Measurements from ENCODE around the gene CALHM2. TPM values are rescaled to one million over a fixed set of nuclear protein-coding genes. Genes with fewer than 3 reads are reported as not detected.

CALHM2 gene
- total and polyA plus RNA-seq, 2 donors (not counting 3 experiments of a cell fraction or from before 2014, with no cell fraction given): 32.1 to 38.4 TPM

DNA sequence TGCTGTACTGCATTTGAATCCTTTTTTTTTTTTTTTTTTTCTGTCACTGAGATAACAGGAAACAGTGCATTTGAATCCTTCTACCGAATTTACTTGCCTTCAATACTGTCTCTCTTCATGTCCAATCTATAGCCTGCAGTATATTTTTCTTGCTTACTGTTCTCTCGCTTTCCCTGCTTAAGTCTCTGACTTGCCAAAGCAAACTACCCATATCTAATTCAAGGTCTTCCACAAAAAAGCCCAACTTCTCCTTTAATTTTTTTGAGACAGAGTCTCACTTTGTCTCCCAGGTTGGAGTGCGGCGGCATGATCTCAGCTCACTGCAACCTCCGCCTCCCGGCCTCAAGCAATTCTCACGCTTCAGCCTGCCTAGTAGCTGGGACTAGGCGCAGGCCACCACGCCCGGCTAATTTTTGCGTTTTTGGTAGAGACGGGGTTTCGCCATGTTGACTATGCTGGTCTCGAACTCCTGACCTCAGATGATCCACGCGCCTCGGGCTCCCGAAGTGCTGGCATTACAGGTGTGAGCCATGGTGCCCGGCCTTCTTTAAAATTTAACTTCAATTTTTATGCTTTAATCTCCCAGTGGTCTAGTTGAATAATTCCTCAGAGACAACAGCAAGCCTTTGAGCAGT, 54.9 kb downstream of the CALHM2 start:
- Histone ChIP-seq H3K36me3 (ENCODE audit: control insufficient read depth in 2 of 2, extremely low read depth in 1 of 2, insufficient read depth in 2 of 2, low read length in 2 of 2) (peaks cover 5 to 12% of the 10 kb centered on the region in 2 experiments), H3K9me1 (replicated peaks; ENCODE audit: control insufficient read depth, extremely low read depth, insufficient read depth, low read length) (no peaks in the 10 kb centered on the region), H4K20me1 (replicated peaks; ENCODE audit: control insufficient read depth, extremely low read depth, insufficient read depth, low read length) (no peaks in the 10 kb centered on the region), H3K79me2 (ENCODE audit: control insufficient read depth, insufficient read depth, low read length) (peaks cover 62% of the 10 kb centered on the region), H3K4me1 (ENCODE audit: control insufficient read depth, extremely low read depth, insufficient read depth, low read length) (peaks cover 16% of the 10 kb centered on the region), H3K9me3 (replicated peaks; ENCODE audit: control insufficient read depth, insufficient read depth, low read length) (no peaks in the 10 kb centered on the region), H3K9ac (replicated peaks; ENCODE audit: extremely low read depth, insufficient read depth, low read length) (peak overlapping the region; percentile 80), H3K27me3 (ENCODE audit: control insufficient read depth in 2 of 2, insufficient read depth in 2 of 2, low read length in 2 of 2) (no peaks in the 10 kb centered on the region), H3K4me2 (ENCODE audit: insufficient read depth, low read length) (peak overlapping the region; percentile 72), H2AFZ (ENCODE audit: low read depth, low read length) (peak overlapping the region; percentile 70), H3K4me3 (replicated peaks in 1 of 3; ENCODE audit: insufficient read depth in 1 of 3, low read depth in 1 of 3, low read length in 3 of 3) (peak overlapping the region; percentile 65 to 89 (median 81)), H3K27ac (ENCODE audit: insufficient read depth, low read depth, low read length) (peak overlapping the region; percentile 8)
- FAIRE-seq: no peak
- ChIA-PET CTCF (interaction anchor here (1.0 to 1.9 kb wide), 3 partner anchors 8 to 480 kb away, joined by 3 to 5 read pairs (median 4); partner anchors contain the start of gene CNNM2), POLR2A (no interaction called here)
- BruUV-seq (replicated peaks): no TSS peak
- TF ChIP-seq EZH2 (IDR thresholded peaks at IDR 0.05; ENCODE audit: borderline replicate concordance, low read depth, low read length, severe bottlenecking) (no peak), MYC (IDR thresholded peaks at IDR 0.05; ENCODE audit: low read depth, low read length) (no peak), CTCF (IDR thresholded peaks at IDR 0.05; ENCODE audit: extremely low read depth in 1 of 2, insufficient read depth in 1 of 2, low read depth in 1 of 2, low read length in 2 of 2) (no peak), JUN (IDR thresholded peaks at IDR 0.05; ENCODE audit: borderline replicate concordance, insufficient read depth, insufficient read length, low read depth) (no peak), POLR2AphosphoS5 (IDR thresholded peaks at IDR 0.05; ENCODE audit: insufficient read depth, low read depth, low read length) (no peak), POLR2A (IDR thresholded peaks at IDR 0.05; ENCODE audit: low read depth, low read length) (no peak)
- TF ChIP-seq, protein P1, sequence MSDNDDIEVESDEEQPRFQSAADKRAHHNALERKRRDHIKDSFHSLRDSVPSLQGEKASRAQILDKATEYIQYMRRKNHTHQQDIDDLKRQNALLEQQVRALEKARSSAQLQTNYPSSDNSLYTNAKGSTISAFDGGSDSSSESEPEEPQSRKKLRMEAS (IDR thresholded peaks at IDR 0.05; ENCODE audit: insufficient read depth, insufficient read length): no peak
- dilution Hi-C loops (cut with MboI; ENCODE audit: extremely low pct_ligation_motif_present, low sequenced_read_pairs): no loop called here
- no peak for DNase-seq (ENCODE audit: low read depth, low spot score)
- intact Hi-C loops (cut with micrococcal nuclease): no loop called here

Measured in endothelial cell of umbilical vein (primary cell).